GM12875 (cell line): Measurements from ENCODE around the gene CACNA1D.

ENCODE experiments used
- H3K4me3 ChIP-seq: one replicate; pipeline ENCODE4 v1.5.1; 2011; ENCODE audit warnings: low read depth, low read length, control low read depth
- TF ChIP-seq, protein P1 (sequence below): IDR thresholded peaks from 2 replicates; pipeline ENCODE4 v1.5.1; 2011; ENCODE audit warnings: low read depth, mild to moderate bottlenecking, control low read depth, inconsistent platforms, low read length, moderate library complexity, borderline replicate concordance; ENCODE audit not compliant: insufficient read depth

The CACNA1D gene

DNA sequence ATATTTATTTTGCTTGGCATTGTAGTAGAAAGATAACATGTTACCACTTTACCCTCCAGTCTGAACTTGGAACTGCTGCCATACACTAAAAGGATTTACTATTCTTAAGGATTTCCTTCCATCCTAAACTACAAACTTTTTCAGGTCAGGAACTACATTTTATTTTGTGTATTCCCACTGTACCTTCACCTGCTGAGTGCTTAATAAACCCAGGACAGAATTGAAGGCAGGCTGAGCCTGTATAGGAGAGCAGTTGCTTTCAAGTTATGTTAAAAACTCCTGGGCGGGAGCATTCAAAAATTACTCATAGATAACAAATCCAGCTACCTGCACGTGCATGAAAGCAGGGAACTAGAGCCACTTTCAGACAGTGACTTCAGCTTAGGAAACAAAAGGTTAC is 58.3 kb downstream of the CACNA1D start:
- TF ChIP-seq, protein P1, sequence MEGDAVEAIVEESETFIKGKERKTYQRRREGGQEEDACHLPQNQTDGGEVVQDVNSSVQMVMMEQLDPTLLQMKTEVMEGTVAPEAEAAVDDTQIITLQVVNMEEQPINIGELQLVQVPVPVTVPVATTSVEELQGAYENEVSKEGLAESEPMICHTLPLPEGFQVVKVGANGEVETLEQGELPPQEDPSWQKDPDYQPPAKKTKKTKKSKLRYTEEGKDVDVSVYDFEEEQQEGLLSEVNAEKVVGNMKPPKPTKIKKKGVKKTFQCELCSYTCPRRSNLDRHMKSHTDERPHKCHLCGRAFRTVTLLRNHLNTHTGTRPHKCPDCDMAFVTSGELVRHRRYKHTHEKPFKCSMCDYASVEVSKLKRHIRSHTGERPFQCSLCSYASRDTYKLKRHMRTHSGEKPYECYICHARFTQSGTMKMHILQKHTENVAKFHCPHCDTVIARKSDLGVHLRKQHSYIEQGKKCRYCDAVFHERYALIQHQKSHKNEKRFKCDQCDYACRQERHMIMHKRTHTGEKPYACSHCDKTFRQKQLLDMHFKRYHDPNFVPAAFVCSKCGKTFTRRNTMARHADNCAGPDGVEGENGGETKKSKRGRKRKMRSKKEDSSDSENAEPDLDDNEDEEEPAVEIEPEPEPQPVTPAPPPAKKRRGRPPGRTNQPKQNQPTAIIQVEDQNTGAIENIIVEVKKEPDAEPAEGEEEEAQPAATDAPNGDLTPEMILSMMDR = no peak
- no peak overlapping the region for H3K4me3 ChIP-seq

DNA sequence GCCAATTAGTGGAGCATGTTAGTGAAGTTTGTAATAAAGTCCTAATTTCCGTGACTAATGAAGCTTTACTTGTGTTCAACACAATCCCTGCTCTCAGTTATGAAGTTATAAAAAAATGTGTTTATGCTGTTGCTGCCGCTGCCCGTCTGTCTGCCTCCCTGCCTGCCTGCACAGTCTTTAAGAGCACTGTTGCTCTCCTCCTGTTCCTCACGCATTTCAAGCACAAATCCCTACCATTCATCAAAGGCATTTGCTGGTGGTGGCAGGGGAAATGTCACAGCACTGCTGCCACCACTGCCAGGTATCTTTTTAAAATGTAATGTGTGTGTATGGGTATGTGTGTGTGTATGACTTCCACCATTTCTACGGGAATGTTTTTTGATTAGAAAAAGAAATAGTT is 58.8 kb downstream of the CACNA1D start:
- TF ChIP-seq, protein P1 = no peak
- H3K4me3 ChIP-seq = no peak overlapping the region

DNA sequence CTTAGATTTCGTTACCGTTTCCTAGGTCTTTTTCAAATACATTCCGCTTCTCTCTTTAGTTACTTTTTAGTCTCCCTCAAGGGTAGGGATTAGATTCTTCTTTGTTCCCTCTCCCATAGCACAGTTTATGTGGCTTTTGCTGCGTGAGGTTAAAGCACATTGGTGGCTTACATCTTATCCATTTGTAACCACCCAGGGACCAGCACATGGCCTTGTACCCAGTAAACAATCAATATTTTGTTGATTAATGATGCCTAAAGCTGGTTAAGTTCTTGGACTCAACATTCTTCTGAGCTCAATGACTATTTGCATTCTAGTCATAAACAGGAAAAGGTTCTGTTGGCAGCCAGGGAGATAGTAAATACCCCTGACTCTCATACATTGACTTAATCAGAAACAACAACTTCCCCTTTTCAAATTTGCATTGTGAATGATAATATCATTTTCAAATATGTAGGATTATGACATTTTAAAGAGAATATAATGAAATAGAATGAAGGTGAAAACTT is 60.2 kb downstream of the CACNA1D start:
- H3K4me3 ChIP-seq = no peak overlapping the region
- TF ChIP-seq, protein P1 = no peak

DNA sequence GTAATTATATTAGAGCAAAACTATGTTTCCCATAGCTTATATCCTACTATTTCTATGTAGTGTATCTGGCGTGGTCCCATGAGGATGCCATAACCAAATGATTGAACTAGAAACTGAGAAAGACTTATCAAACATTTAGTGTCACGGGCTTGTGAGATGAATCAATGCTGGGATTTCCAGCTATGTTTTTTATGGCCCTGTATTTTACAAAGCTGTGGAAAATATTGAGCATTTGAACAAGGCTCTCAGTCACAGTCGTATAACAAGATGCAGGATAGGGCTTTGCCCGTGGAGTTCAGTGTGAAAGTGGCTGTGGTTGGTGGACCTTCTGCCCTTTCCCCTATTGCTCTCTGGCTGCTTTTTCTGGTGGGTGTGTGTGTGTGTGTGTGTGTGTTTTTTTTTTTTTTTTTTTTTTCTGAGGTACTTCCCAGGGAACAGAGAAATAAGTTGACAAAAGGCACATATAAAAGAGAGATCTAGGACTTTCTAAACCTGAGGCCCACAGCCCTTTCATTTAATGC is 60.7 kb downstream of the CACNA1D start:
- no peak overlapping the region for H3K4me3 ChIP-seq
- TF ChIP-seq, protein P1 = no peak

DNA sequence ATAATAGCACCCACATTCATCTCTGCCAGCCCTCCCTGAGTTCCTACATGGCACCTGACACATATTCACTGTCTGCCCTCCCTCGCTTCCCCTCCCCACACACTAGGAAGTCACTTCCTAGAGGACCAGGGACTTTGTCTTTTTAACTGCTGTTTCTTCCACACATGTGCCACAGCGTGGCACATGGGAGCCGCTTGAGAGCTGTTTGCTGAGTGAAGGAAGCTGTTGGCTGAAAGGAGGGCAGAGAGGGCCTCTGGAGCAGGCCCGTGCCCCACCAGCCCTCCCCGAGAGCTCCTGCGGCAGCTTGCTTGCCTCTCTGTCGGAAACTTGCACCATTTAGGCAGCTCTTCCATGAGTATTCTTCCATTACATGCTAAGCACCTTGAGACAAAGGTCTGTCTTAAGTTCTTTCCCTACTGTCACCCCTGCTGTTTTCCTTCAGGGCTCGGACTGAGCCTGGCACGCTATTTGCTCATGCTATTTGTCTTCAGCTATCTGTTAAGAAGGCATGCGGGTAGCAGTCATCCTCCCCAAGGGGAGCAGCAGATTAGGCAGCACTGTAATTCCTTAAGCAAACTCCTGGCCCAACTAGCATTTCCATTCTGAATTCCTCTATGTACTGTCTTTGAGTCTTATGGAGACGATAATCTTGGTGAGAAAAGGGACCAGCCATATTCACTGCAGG is 72.2 kb downstream of the CACNA1D start:
- TF ChIP-seq, protein P1 = no peak
- H3K4me3 ChIP-seq = no peak overlapping the region

DNA sequence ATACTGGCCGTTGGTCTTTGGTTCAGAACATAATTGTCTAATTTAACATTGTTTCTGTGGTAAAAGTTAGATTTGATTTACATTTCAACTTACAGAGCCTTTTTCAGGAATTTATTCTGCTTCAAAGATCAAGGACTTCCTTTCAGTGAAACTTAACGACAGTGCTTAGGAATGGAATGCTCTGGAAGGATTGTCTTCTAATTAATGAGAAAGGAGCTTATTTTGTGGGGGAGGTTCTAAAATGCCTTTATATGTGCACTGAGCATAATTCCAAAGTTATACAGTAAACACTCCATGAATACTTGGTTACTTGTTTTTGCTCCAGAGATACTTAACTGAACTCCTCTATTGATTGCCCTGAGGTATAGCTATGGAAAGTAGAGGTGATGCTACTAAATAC is 75.7 kb downstream of the CACNA1D start:
- no peak overlapping the region for H3K4me3 ChIP-seq
- TF ChIP-seq, protein P1 = no peak

DNA sequence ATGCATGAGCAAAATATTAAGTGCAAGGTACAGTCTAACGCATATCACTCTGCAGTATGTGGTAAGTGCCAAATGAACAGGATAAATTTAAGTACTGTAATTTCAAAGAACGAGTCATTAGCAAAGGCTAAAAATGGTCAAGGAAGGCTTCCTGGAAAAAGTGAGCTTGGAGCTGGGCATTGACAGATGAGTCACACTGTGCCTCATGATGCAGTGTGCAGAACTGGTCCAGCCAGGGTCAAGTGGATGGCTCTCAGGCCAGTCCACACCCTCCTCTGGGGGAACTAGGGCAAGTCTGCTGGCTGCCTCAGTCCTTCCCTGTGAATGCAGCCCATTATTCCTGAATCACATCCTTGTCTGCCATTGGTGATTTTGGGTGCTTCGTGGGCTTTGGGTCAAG is 76.3 kb downstream of the CACNA1D start:
- H3K4me3 ChIP-seq = no peak overlapping the region
- TF ChIP-seq, protein P1 = no peak
